Fibroblast of villous mesenchyme (primary cell): ENCODE data around the gene PPP6R2. TPM values are rescaled to one million over a fixed set of nuclear protein-coding genes. Genes with fewer than 3 reads are reported as not detected.

Experiments
- DNase-seq: peaks from one replicate; pipeline ENCODE4 v3.0.0-alpha.2; 2010; ENCODE audit warnings: low read depth
- H3K4me3 ChIP-seq: 2 replicates; pipeline ENCODE4 v1.5.1; 2011; ENCODE audit warnings: low read depth, mild to moderate bottlenecking, low read length
- total RNA-seq: library from RNA; depleted of rRNA; stranded (reverse); fragments of >200 nt; gene quantifications from 2 replicates; pipeline ENCODE4 v1.2.3, GENCODE V29; 2012
- TF ChIP-seq, protein P1 (sequence below): IDR thresholded peaks from 2 replicates; pipeline ENCODE4 v1.5.1; 2012; ENCODE audit warnings: low read depth, mild to moderate bottlenecking, low read length; ENCODE audit not compliant: insufficient read depth

PPP6R2 gene
- total RNA-seq, 1 donor: 54.0 TPM

GRCh38 chr22:50440544-50441249 lies 97.6 kb downstream of the PPP6R2 start:
- TF ChIP-seq, protein P1, sequence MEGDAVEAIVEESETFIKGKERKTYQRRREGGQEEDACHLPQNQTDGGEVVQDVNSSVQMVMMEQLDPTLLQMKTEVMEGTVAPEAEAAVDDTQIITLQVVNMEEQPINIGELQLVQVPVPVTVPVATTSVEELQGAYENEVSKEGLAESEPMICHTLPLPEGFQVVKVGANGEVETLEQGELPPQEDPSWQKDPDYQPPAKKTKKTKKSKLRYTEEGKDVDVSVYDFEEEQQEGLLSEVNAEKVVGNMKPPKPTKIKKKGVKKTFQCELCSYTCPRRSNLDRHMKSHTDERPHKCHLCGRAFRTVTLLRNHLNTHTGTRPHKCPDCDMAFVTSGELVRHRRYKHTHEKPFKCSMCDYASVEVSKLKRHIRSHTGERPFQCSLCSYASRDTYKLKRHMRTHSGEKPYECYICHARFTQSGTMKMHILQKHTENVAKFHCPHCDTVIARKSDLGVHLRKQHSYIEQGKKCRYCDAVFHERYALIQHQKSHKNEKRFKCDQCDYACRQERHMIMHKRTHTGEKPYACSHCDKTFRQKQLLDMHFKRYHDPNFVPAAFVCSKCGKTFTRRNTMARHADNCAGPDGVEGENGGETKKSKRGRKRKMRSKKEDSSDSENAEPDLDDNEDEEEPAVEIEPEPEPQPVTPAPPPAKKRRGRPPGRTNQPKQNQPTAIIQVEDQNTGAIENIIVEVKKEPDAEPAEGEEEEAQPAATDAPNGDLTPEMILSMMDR: no peak
- no peak overlapping the region for H3K4me3 ChIP-seq
- DNase-seq: no peak

- DNase-seq: no peak
- TF ChIP-seq, protein P1: no peak
- no peak overlapping the region for H3K4me3 ChIP-seq
These were observed 98.4 kb downstream of the PPP6R2 start for GRCh38 chr22:50441428-50441993.

- TF ChIP-seq, protein P1: no peak
- no peak overlapping the region for H3K4me3 ChIP-seq
These were observed 100.1 kb downstream of the PPP6R2 start for GRCh38 chr22:50443197-50443596.

GRCh38 chr22:50443801-50444625 lies 100.9 kb downstream of the PPP6R2 start:
- TF ChIP-seq, protein P1: no peak
- H3K4me3 ChIP-seq: no peak overlapping the region
- no peak for DNase-seq

More at GRCh38 chr22:50443197-50443596, 100.1 kb downstream of the PPP6R2 start:
- DNase-seq: no peak

DNA sequence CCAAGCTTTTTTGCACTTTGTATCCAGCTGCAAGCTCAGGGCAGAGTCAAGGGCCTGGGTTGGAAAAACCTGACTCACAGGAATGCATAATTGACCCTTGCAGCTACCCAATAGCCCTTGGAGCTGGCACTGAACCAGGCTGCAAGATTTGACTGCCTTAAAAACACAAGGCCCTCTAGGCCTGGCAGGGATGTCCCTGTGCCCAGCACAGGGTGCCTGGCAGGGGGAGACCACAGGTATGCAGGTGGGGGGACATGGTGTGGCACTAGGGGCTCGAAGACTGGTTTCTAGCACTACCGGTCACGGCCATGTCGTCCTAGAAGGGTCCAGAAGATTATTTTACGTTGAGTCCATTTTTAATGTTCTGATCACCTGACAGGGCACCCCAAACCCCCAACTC lies 101.5 kb downstream of the PPP6R2 start:
- H3K4me3 ChIP-seq: no peak overlapping the region
- TF ChIP-seq, protein P1: no peak
- DNase-seq: peak; percentile 66

- no peak for DNase-seq
- TF ChIP-seq, protein P1: no peak
- H3K4me3 ChIP-seq: no peak overlapping the region
These were observed 102.1 kb downstream of the PPP6R2 start for GRCh38 chr22:50445071-50445879.
